Activated CD4-positive, alpha-beta T cell treated with anti-CD3 and anti-CD28 coated beads, Interleukin-2, amount 50 U/mL, for 4 hours (primary cell): ENCODE measurements around the gene SPDL1.
A peak's percentile ranks its signal among the peaks of the same experiment; 100 is the strongest.

Source experiments
- DNase-seq, 2 experiments: peaks; one replicate each; pipeline ENCODE4 v3.0.0-alpha.2; 2020

The SPDL1 gene

GRCh38 chr5:169583424-169584220 is at the start of gene SPDL1:
TSS of gene SPDL1 (plus strand) at chr5:169583773. CDS start at chr5:169588417, 4,644 bp downstream.
- peak; percentile 91 for DNase-seq

DNA sequence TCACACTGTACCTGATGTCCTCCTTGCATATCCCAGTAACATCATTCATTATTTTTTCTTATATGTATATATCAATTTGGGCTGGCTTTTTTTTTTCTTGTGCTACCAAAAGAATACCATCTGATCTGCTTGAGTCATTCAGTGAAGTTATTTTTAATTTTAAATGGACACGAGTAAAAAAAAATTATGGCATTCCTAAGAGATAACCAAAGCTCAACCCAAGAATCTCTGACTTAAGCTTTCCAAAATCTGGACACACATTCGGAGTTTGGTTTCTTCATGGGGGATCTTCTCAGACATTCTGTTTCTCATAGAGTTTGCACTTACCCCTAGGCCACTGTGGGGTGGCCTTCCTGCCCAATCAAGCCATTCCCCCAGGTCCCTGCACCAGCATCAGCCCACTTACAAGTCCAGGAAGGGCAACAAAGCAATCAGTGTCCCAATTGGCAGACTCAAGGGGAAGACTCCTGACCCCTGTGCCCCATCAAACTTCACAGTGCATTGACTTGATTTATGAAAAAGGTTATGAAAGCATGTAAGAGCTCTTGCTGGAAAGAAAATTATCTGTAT is 49.2 kb upstream of the SPDL1 start:
- DNase-seq, result no peak

DNA sequence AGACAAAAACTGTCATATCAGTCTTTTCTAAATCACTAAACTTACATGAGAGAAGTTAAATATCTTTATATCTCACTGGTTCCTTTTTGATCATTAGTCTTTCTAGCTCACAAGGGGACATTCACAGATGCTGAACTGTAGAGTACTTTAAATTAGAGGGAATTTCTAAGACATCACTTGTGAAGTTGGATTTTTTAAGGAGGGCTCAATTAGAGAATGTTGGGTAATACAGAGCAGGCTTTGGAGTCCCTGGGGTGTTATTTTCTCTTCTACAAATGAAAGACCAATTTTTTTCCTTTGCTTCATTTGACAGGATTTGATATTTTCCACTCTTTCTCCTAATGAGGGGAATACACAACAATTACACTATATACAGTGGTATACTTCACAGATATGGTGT is 48.6 kb upstream of the SPDL1 start:
- no peak for DNase-seq

DNA sequence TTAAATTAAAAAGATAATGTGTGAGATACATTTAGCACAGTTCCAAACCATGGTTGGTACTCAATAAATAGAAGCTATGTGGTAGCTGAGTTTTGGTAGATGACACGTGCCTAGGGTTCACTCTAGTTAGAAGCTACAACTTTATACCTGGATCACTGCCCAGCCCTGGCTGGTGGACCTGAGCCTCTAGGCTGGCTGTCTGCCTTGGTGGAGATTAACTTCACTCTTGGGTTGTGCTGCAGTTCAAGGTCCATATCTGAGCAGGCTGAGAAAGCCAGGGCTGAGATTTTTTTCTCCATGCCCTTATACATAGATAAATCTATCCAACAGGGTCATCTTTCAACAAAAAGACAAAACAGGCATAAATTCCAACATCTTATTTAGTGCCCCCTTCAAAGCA is 44.6 kb upstream of the SPDL1 start:
- DNase-seq, result no peak

GRCh38 chr5:169542811-169543210 is 40.8 kb upstream of the SPDL1 start:
- DNase-seq, result no peak

DNA sequence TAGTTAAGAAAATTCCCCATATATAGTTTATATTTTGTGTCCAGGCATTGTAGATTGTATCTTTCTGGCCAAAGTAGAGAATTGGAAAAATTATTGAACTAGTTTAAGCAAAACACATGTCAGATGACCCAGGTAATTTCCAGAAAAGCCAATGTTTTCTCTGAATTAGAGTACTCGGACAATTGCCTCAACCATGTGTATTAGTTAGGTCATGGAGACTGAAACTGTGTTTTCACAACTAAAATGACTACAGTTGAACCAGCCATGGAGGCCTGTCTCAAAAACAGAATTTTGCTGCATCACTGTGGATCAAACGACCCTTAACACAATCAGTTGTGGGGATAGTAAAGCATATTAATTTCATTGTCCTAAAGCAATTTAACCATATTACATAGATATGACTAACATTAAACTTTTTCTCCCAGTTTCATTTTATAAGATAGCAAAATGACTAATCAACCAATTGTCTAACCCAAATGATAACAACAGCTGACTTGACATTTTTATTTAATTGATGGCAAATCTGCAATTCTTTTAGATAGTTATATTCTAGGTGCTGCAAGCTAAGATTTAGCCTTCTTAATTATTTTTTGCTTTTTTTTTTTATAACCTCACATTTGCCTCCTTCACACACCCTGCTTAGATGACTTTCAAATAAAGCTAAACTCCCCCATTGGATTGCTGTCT is 39.2 kb upstream of the SPDL1 start:
- DNase-seq, result no peak

DNA sequence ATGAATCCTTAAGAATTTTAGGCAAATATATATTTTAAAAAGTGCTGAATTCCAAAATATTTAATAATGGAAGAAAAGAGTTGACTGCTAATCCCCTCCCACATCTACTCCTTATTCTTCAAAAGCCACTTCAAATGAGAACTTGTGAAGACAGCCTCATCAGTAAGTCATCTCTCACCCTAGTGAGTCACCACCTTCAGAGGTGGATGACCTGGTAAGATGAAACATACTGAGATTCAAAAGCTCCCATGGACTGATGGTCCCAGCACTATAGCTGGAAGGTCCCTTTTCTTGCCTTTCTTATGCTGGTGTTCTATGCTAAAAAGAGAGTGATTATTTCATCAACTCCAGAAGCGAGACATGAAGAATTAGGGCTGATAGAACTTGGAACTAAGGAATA is 37.8 kb upstream of the SPDL1 start:
- DNase-seq, result no peak

GRCh38 chr5:169546346-169546745 is 37.2 kb upstream of the SPDL1 start:
- no peak for DNase-seq

DNA sequence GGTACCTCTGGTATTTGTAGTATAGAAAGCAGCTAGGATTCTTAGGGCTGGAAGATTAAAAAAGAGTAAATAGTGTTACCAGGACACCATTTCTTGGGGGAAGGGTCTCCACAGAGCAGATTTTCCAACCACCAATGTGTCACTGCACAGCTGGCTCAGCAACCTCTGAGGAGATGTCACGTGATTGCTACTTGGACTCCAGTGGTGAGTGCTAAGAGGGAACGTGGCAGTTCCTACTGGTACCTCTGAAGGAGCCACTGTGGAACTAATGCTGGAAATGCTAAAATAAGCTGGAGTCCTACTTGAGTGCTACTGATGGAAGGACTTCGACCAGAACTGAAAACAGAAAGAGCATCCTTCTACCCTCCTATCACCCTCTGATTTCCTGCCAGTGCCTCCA is 36.1 kb upstream of the SPDL1 start:
- no peak for DNase-seq

- DNase-seq, result no peak
Measured at GRCh38 chr5:169548315-169548714, 35.3 kb upstream of the SPDL1 start.

DNA sequence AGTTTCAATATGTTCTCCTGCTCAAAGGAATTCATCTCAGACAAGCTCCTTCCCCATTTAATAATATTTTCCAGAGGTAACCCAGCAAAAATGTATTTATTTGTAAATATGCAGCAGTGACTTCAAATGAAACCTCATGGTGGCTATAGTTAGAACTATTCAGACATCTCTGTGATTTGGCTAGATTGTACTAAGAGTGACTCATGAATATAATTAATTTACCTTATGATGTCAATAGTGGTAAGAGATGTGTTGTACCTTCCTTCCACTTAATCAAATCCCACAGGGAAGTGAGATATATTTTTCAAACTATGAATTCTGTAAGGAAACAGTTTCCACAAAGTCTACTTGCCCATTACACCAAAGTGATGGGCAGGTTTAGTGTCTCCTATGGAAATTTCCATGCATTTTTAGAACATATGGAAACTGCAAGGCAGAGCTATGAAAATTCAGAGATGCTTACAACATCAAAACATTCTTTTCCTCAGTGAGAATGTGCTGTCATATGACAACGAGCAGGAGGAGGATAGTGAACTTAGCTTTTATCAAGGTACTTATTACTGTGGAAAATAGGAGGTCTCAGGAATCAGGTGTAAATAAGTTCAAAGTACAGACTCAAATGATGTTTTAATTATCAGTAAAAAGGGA is 34.0 kb upstream of the SPDL1 start:
- no peak for DNase-seq

GRCh38 chr5:169550227-169550626 is 33.3 kb upstream of the SPDL1 start:
- no peak for DNase-seq

GRCh38 chr5:169551146-169551545 is 32.4 kb upstream of the SPDL1 start:
- no peak for DNase-seq

DNA sequence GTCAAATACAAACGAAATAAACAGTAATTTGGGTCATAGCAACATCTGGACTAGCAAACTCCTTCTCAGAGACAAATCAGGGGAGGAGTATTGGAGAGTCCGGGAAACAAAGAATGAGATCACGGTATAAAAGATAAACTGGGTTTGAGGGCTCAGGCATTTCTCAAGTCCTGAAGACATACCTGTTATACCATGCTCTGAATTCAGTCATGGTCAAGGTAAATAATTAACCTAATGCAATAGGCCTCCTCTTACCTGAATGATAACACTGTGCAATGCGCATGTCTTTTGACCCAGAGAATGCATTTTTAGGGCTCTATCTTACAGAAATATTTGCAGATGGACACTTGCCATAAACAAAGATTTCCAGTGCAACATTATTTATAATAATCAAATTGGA is 31.9 kb upstream of the SPDL1 start:
- DNase-seq, result no peak

DNA sequence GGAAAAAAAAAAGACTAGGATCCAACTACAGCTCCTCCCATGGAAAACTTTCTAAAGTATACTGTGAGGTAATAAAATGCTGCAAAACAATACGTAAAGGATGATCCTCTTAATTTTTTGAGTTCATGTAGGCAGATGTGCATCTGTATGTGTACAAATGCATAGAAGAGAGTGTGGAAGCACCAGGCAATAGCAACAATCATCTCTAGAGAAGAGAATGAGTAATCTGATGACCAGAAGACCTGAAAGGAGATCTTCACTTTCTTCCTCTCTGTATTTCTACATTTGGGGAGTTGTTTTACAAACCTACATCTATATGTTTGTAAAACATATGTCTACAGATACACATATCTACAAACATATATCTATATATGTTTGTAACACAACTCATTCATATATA is 29.3 kb upstream of the SPDL1 start:
- DNase-seq, result no peak

DNA sequence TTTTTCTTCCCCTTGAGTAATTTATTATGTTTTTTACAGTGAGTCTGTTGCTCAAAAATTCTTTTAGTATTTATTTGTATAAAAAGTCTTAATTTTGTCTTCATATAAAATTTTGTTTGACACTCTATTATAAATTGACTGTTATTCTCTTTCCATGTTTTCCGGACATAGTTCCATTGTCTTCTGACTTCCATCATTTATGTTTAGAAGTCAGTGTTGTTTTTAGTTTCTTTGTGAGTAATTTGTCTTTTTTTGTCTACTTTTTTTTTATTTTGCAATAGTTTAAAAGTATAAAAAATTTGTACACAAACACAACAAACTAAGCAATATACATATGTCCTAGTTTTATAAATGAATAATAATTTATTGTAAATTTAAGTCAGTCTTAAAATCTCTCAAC is 25.7 kb upstream of the SPDL1 start:
- no peak for DNase-seq

GRCh38 chr5:169561893-169562292 is 21.7 kb upstream of the SPDL1 start:
- DNase-seq, result no peak

- DNase-seq, result no peak
Measured at GRCh38 chr5:169563369-169563768, 20.2 kb upstream of the SPDL1 start.

- no peak for DNase-seq
Measured at GRCh38 chr5:169566202-169566601, 17.4 kb upstream of the SPDL1 start.

DNA sequence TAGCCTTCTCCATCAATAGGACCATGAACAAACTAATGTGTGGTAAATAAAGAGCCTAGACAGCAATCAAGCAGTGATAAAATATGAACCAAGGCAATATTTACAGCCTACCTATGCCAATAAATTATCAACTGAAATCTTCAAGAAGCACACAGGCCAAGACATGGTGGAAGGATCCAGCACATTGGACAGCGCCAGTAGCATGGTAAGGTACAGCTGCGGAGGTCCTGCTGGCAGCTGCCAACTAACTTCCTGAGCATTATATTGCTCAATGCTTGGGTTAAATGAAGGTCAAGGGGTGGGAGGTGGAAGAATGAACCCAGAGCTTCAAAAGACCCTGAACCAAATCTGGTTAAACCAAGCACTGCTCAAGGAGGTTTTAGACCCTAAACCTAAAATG is 16.5 kb upstream of the SPDL1 start:
- DNase-seq, result no peak

DNA sequence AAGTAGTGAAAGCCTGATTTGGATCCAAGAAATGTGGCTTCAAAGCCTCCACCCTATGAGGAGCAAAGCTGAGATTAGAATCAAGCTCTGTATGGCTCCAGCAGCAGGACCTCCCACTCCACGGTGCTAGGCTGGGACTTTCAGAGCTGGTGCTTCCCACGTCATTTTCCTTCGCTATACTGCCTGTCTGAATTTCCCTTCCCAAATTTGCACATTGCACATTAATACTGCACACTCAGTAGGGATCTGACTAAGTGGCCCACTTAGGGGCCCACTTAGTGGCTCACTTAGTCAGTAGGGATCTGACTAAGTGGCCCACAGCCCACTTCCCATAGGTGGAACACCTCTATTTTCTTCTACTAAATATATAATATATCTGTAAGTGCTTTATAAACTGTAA is 14.1 kb upstream of the SPDL1 start:
- DNase-seq, result no peak

DNA sequence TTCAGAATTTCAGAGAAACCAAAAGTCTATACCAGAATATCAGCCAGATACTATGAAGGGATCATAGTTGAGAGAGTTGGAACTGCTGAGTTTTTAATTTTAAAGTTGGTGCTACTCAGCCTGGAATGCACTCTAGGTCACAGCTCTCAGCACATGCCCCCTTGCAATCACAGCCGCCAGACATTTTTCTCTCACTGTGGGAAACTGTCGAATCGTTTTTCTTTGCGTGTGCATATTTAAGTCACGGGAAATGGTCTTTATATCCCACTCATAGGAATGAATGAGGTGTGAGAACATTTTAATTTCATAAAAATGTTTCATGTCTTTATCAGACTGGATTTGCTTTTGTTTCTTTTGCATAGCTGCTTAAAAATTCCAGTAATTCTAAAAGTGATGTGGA is 12.2 kb upstream of the SPDL1 start:
- DNase-seq, result no peak

- DNase-seq, result no peak
Measured at GRCh38 chr5:169574134-169574646, 9.4 kb upstream of the SPDL1 start.

DNA sequence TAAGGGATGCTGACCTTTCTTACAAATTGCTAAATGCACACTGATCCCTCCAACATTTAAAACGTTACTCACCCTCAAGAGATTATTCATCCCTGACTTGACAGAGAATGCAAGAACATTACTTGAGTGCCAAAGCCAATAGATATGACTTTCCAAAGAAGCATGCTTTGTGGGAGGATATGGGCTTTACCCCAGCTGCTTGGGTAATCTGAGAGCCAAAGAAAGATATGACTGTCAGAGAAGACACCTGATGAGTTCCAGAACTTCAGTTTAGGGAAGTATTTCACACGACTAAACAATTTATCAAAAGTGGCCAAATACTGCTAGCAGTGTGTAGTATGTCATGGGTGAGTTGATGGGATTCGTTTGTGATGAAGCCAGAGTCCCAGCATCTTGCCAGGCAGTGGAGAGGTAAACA is 7.4 kb upstream of the SPDL1 start:
- DNase-seq, result no peak
